ENCODE data around the gene MAMDC4. TPM values are rescaled to one million over a fixed set of nuclear protein-coding genes. Genes with fewer than 3 reads are reported as not detected.
"Not testable (repeated sequence)": the region's sequence is repeated elsewhere in the genome, so short reads cannot be mapped to it uniquely, and the experiment has no call there.

Gene MAMDC4
- total RNA-seq, 1 experiment from 2014 or later = 2.1 TPM

DNA sequence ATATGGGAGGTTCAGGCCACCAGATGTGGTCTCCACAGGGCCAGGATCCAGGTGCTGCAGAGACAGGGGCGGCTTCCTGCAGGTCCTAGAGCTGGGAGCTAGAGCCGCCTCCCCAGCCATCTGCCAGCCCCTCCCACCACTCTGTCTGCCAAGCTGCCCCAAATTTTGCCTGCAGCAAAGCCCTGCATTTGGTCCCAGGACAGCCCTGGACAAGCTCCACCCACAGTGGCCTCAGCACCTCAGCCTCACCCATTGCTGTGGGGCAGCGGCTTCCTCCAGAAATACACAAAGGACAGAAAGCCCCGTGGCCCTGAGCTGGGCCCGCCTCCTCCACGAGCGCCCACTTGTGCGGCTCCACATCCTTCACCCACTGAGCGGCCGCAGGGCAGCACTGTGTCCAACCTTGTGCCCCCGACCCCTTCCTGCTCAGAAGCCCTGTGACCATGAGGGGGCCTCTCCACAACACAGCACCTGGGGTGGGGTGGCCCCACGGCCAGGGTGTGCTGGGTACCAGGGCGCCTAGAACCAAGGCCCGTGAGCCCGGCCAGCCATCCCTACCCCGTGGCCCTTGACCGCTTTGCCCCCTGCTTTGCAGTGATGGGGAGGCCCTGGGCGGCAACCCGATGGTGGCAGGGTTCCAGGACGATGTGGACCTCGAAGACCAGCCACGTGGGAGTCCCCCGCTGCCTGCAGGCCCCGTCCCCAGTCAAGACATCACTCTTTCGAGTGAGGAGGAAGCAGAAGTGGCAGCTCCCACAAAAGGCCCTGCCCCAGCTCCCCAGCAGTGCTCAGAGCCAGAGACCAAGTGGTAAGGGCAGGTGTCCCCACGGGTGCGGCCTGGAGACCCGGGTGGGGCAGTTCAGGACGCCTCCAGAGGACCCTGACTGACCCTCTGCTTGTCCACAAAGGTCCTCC lies 13.6 kb upstream of the MAMDC4 start:
- DNase-seq (ENCODE audit: low read depth) = no peak

GRCh38 chr9:136839229-136840139 lies 12.7 kb upstream of the MAMDC4 start:
- no peak for DNase-seq (ENCODE audit: low read depth)

DNA sequence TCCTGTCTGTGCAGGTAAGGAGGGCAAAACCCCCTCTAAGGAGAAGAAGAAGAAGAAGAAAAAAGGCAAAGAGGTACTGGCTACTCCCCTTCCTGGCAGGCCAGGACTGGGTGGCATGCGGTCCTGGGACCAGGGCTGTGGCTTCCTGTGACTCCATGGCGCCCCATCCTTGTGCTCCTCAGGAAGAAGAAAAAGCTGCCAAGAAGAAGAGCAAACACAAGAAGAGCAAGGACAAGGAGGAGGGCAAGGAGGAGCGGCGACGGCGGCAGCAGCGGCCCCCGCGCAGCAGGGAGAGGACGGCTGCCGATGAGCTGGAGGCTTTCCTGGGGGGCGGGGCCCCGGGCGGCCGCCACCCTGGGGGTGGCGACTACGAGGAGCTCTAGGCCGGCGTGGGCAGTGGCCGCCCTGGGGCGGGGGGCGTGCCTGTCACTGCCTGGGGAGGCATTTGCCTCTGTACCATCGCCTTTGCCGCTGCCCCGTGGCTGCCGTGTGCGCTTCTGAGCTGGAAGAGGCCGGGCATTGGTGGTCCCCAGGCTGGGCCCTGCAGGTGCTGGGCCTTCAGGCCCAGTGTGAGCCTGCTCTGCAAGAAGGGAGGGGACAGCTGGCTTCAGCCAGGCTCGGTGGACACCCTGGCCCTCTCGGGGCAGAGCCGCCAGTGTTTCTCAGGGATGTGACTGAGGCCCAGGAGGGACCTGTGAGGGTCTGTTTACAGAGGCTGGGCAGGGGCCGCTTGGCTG lies 11.8 kb upstream of the MAMDC4 start:
- peak; percentile 34 for DNase-seq (ENCODE audit: low read depth)

DNA sequence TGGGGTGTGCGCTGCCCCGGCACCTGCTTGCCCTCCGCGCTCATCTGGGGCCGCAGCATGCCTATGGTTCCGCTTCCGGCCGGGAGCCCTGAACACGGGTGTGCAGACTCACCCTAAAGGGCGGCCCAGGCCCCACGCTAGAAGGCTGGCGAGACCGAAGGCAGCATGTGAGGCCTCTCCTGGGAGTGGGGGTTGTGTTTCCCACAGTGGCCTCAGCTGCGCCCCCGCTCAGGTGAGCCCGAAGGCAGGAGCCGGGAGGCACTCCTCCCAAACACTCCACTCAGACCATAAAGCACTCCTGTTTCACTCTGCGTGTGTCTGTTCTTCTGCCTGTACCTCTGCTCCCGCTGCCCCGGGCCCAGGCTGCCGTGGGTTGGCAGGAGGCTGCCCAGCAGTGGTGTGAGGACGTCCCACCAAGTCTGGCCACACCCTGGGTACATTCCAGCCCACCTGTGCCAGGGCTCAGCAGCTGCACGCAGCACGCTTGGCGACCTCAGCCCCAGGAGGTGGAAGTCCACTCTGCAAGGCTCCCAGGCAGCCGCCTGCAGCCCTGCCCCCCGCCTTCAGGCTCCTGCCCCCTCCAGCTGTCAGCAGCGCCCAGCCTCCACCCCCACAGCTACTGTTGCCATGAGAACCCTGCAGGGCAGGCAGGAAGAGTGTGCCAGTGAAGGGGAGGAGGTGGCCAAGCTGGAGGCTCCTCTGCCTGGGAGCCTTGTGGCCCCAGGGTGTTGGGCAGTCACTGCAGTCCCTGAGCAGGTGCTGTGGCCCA lies 11.1 kb upstream of the MAMDC4 start:
- peak; percentile 83 for DNase-seq (ENCODE audit: low read depth)

DNA sequence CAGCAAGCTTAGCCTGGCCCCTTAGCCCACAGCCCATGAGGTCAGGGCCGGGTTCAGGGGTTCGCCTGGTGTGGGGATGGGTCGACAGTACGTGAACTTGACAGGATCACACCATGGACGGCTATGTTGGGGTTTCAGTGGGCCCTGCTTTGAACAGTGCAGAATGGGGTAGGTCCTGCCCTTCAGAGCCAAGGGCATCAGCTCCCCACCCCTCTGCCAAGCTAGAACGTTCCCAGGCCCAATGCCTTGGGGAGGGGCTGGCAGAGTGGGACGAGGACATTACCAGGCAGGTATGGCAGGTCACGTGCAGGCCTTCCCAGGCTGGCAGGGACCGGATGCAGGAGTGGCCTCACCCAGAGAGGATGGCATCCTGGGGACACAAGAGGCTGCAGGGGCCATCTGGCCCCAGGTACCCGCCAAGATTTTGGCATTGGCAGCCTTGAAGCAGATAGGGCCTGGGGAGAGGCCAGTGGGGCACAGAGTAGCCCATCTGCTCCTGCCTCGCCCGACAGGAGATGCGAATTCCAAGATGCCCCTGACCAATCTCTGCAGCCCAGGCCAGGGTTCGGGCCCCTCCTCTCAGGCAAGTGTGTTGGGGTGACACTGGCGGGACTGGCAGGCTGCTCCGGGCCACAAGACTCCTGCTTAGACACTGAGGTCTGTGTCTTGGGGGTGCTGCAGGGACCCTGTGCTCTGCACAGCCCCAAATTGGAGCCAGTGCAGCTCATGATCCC lies 10.3 kb upstream of the MAMDC4 start:
- DNase-seq (ENCODE audit: low read depth) = peak; percentile 28

DNA sequence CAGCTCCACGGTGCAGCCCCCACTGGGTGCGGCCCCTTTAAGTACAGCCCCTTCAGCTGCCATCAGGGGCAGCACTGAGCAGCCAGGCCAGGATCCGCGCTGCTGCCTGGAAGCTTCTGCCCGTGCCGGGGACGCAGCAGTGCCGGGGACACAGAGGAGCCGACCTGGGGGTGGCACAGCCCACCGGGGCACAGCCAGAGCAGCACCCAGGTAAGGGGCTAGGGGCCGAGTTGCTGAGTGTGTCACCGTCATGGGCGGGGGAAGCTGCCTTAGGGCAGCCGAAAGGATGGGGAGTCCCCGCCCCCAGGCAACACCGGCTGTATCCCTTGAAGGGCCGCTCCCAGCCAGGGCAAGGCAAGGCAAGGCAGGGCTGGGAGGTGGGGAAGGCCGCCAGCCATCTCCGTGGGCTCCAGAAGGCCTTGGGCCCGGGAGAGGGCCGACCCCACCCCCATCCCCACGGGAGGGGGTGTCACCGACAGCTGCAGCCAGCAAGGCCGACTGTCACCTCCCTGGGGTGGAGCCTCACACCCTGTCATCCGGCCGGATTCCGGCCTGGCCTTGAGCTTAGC lies 9.7 kb upstream of the MAMDC4 start, which contains the start of gene AJM1:
TSS of gene AJM1 (plus strand) at position 99 of the 569 bp plus-strand sequence. CDS start 1,937 bp downstream, outside the sequence.
- DNase-seq (ENCODE audit: low read depth) = peak; percentile 89

- DNase-seq (ENCODE audit: low read depth) = not testable (repeated sequence)
These were observed 8.9 kb upstream of the MAMDC4 start for GRCh38 chr9:136843159-136843800.

GRCh38 chr9:136843801-136844740 lies 8.1 kb upstream of the MAMDC4 start:
- not testable (repeated sequence) for DNase-seq (ENCODE audit: low read depth)

- no peak for DNase-seq (ENCODE audit: low read depth)
These were observed 7.2 kb upstream of the MAMDC4 start for GRCh38 chr9:136844761-136845464.

- no peak for DNase-seq (ENCODE audit: low read depth)
These were observed 6.5 kb upstream of the MAMDC4 start for GRCh38 chr9:136845465-136846260.

DNA sequence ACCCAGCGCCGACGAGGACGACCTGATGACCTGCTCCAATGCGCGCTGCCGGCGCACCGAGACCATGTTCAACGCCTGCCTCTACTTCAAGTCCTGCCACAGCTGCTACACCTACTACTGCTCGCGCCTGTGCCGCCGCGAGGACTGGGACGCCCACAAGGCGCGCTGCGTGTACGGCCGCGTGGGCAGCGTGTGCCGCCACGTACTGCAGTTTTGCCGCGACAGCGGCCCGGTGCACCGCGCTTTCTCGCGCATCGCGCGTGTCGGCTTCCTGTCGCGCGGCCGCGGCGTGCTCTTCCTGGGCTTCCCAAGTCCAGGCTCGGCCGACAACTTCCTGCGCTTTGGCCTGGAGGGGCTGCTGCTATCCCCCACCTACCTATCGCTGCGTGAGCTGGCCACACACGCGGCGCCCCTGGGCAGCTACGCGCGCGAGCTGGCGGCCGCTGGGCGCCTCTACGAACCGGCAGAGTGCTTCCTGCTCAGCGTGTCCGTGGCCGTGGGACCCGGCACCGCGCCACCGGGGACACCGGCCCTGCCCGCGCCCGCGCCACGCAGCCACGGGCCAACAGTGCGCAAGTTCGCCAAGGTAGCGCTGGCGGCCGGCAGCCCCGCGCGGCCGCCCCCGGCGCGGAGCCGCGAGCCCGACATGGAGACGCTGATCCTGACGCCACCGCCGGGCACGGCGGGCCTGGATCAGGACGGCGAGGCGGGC lies 5.6 kb upstream of the MAMDC4 start:
- DNase-seq (ENCODE audit: low read depth) = no peak

GRCh38 chr9:136847088-136847825 lies 4.9 kb upstream of the MAMDC4 start:
- peak; percentile 36 for DNase-seq (ENCODE audit: low read depth)

- DNase-seq (ENCODE audit: low read depth) = peak; percentile 91
These were observed 4.2 kb upstream of the MAMDC4 start for GRCh38 chr9:136847826-136848392.

- no peak for DNase-seq (ENCODE audit: low read depth)
These were observed 3.6 kb upstream of the MAMDC4 start for GRCh38 chr9:136848393-136849037.
